A549 treated with GW870086 at 1 μM for 4 hours (cell line): ENCODE measurements around the gene IGFBP3. TPM values are rescaled to one million over a fixed set of nuclear protein-coding genes. Genes with fewer than 3 reads are reported as not detected.

Source experiments
- total RNA-seq: library from RNA; stranded (reverse); fragments of 200-300 nt; extraction: Qiagen RNA extraction; gene quantifications from 5 replicates; pipeline ENCODE4 v1.2.3, GENCODE V29; 2022; ENCODE audit warnings: low read depth

Gene IGFBP3, protein sequence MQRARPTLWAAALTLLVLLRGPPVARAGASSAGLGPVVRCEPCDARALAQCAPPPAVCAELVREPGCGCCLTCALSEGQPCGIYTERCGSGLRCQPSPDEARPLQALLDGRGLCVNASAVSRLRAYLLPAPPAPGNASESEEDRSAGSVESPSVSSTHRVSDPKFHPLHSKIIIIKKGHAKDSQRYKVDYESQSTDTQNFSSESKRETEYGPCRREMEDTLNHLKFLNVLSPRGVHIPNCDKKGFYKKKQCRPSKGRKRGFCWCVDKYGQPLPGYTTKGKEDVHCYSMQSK
- total RNA-seq, result 126 to 190 TPM (median 166 TPM) in 5 replicates

GRCh38 chr7:45920502-45921380 is at the start of gene IGFBP3:
Gene IGFBP3, minus strand, starts transcription at chr7:45921272. Its CDS starts 132 bp downstream, at chr7:45921140.

GRCh38 chr7:45888185-45888992 is 32.7 kb downstream of the IGFBP3 start, which contains the start of gene IGFBP1:
Gene IGFBP1, plus strand, starts transcription at chr7:45888488. Its CDS starts 165 bp downstream, at chr7:45888653.

DNA sequence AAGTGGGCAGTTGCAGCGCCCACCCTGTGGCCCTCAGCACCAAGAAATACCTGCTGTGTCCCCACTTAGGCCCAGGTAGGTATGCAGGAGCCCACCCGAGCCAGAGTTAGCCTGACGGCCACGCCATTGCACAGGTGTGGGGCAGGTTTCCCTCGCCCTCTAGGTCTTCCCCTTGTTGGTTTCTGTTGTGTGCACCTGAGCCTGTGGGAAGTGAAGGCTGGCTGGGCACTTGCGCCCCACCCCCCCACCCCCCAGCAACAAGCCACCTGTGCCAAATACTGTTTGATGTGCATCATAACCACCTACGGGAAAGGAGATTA is 48.1 kb downstream of the IGFBP3 start, which contains the start of gene CCDC201:
Gene CCDC201, minus strand, starts transcription at position 48 of the 320 bp plus-strand sequence. CDS start 75 bp downstream, outside the sequence.

Other genes starting within 250 kb of the IGFBP3 start
- not detected in 5 replicates for gene CCDC201, start 48.2 kb downstream of the IGFBP3 start, total RNA-seq
- gene IGFBP1, start 32.8 kb downstream of the IGFBP3 start, total RNA-seq, result 33.3 to 50.1 TPM (median 49.5 TPM) in 5 replicates